ENCODE measurements around the gene LRRC41. TPM values are rescaled to one million over a fixed set of nuclear protein-coding genes. Genes with fewer than 3 reads are reported as not detected.
"Not testable (repeated sequence)": the region's sequence is repeated elsewhere in the genome, so short reads cannot be mapped to it uniquely, and the experiment has no call there.

LRRC41 gene
- total RNA-seq, 1 donor from 2014 or later = 60.2 TPM

DNA sequence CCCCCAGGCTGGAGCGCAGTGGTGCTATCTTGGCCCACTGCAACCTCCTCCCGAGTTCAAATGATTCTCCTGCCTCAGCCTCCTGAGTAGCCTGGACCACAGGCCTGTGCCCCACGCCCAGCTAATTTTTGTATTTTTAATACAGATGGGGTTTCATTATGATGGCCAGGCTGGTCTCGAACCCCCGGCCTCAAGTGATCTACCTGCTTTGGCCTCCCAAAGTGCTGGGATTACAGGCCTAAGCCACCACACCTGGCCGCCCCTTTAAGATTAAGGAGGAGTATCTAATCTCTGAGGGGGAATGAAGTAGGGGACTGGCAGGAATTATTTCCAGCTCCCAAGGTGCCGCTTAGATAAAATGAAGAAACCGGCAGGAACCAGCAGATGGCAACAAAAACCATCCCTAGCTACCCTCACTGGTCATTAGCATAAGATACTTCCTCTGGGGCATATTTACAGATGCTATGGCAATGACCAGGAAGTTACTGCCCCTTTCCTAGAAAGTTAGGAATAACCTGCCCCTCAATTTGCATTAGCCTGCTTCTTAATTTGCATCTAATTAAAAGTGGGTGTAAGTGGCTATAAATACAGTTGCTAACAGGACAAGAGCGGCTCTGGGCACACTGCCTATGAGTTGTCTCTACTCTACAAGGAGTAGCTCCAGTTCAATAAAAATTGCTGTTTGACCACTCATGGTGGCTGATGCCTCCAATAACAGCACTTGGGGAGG is 30.0 kb upstream of the LRRC41 start:
- ChIA-PET CTCF (interaction anchor here (0.6 to 2.5 kb wide), 8 partner anchors 9 to 89 kb away, joined by 3 to 35 read pairs (median 4); partner anchors contain the start of genes LRRC41 and UQCRH), POLR2A (interaction anchor here (0.6 to 3.0 kb wide), 9 partner anchors 8 to 88 kb away, joined by 3 to 19 read pairs (median 8); partner anchors contain the start of genes LRRC41 and UQCRH)
- Mint-ChIP-seq H3K9me3 (no peaks in the 10 kb centered on the region), H3K27ac (peak overlapping the region; percentile 89), H3K4me1 (peaks cover 39% of the 10 kb centered on the region), H3K4me3 (peak overlapping the region; percentile 19), H3K36me3 (ENCODE audit: low read depth) (peaks cover 4% of the 10 kb centered on the region), H3K27me3 (no peaks in the 10 kb centered on the region)
- ATAC-seq (ENCODE audit: low read depth) (peak; percentile 40), DNase-seq (no peak)
- intact Hi-C loops (cut with micrococcal nuclease) = loop anchor here (1.0 to 2.0 kb wide), 3 partner anchors 8 to 31 kb away; partner anchors contain the start of genes LRRC41 and UQCRH
- no peak for TF ChIP-seq CTCF (IDR thresholded peaks at IDR 0.05)

DNA sequence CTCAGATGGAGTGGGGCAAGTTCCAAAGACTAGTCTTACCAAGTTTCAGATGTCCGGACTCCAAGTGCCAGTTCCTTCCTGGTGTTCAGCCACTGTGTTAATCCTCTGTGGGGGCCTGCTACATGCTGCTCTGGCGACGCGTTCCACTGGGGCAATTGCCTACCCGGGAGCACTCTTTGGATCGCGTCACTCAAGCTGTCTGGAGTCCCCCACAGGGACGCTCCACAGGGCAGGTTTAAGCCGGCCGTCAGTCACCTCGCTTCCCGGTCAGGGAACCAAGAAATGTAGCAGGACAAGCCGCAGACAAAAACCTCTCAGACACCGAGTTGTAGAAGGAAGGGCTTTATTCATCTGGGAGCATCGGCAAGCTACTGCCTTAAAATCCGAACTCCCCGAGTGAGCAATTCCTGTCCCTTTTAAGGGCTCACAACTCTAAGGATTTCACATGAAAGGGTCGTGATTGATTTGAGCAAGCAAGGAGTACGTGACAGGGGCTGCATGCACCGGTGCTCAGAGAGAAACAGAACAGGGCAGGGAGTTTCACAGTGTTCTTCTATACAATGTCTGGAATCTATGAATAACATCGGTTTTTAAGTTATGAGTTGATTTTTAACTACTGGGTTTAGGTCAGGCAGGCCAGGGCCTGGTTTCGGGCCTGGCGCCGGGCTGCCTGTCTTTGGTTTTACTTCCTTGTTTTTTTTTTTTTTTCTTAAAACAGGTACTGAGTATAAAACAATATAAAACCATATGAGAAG is 28.5 kb upstream of the LRRC41 start:
- peak overlapping the region; percentile 89 for H3K27ac Mint-ChIP-seq
- H3K27me3 Mint-ChIP-seq; H3K9me3 Mint-ChIP-seq; H3K36me3 Mint-ChIP-seq (ENCODE audit: low read depth): not testable (repeated sequence)
- peak overlapping the region; percentile 83 for H3K4me3 Mint-ChIP-seq
- DNase-seq (peak; percentile 41), ATAC-seq (ENCODE audit: low read depth) (peak; percentile 62)
- POLR2A ChIA-PET = interaction anchor here (0.6 to 3.0 kb wide), 9 partner anchors 8 to 1126 kb away, joined by 3 to 19 read pairs (median 7); partner anchors contain the start of genes LRRC41, NSUN4 and UQCRH
- peaks cover 49% of the 10 kb centered on the region for H3K4me1 Mint-ChIP-seq
- CTCF ChIA-PET = interaction anchor here (1.4 to 2.5 kb wide), 2 partner anchors 13 to 15 kb away, joined by 4 to 35 read pairs; no protein-coding TSS in a partner anchor
- intact Hi-C loops (cut with micrococcal nuclease) = loop anchor here (1.0 to 2.0 kb wide), 2 partner anchors 8 to 29 kb away; partner anchors contain the start of genes LRRC41, NSUN4 and UQCRH

GRCh38 chr1:46330381-46330780 is 27.0 kb upstream of the LRRC41 start:
- Mint-ChIP-seq H3K4me1 (peaks cover 63% of the 10 kb centered on the region), H3K36me3 (ENCODE audit: low read depth) (peaks cover 13% of the 10 kb centered on the region), H3K4me3 (peak overlapping the region; percentile 83), H3K27ac (peak overlapping the region; percentile 89)
- H3K9me3 Mint-ChIP-seq; H3K27me3 Mint-ChIP-seq; ATAC-seq (ENCODE audit: low read depth); DNase-seq; intact Hi-C loops (cut with micrococcal nuclease); CTCF ChIA-PET; POLR2A ChIA-PET: not testable (repeated sequence)

- POLR2A ChIA-PET = interaction anchor here (0.6 kb wide), 1 partner anchor 10 kb away, joined by 6 read pairs; no protein-coding TSS in a partner anchor
- CTCF ChIA-PET; DNase-seq; H3K27me3 Mint-ChIP-seq; H3K9me3 Mint-ChIP-seq; intact Hi-C loops (cut with micrococcal nuclease); ATAC-seq (ENCODE audit: low read depth): not testable (repeated sequence)
- H3K36me3 Mint-ChIP-seq (ENCODE audit: low read depth) = peaks cover 17% of the 10 kb centered on the region
- H3K4me1 Mint-ChIP-seq = peaks cover 66% of the 10 kb centered on the region
- peak overlapping the region; percentile 53 for H3K27ac Mint-ChIP-seq
- peak overlapping the region; percentile 83 for H3K4me3 Mint-ChIP-seq
These were observed 26.4 kb upstream of the LRRC41 start for GRCh38 chr1:46329807-46330206.

DNA sequence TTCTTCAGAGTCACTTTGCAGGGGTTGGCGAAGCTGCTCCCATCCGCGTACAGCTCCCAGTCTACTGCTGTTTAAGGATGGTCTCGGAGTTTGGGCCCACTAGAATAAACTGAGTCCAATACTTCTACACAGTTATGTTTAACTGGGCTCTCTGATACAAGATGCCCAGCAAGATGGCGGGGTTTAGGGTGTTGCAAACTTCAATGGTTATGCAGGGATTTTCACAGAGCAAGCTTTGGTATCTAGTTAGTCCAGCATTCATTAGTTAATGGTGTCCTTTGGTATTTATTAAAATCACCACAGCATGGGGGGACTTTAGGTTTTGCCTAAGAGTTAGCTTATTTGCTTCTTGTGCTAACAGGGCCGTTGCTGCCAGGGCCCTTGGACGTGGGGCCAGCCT is 24.8 kb upstream of the LRRC41 start:
- ATAC-seq (ENCODE audit: low read depth); H3K9me3 Mint-ChIP-seq; H3K27me3 Mint-ChIP-seq; DNase-seq; intact Hi-C loops (cut with micrococcal nuclease); H3K4me3 Mint-ChIP-seq; CTCF ChIA-PET; H3K27ac Mint-ChIP-seq: not testable (repeated sequence)
- Mint-ChIP-seq H3K4me1 (peaks cover 60% of the 10 kb centered on the region), H3K36me3 (ENCODE audit: low read depth) (peaks cover 20% of the 10 kb centered on the region)
- POLR2A ChIA-PET = interaction anchor here (0.8 to 2.2 kb wide), 2 partner anchors 12 to 25 kb away, joined by 5 to 6 read pairs; partner anchors contain the start of genes LRRC41, NSUN4 and UQCRH

DNA sequence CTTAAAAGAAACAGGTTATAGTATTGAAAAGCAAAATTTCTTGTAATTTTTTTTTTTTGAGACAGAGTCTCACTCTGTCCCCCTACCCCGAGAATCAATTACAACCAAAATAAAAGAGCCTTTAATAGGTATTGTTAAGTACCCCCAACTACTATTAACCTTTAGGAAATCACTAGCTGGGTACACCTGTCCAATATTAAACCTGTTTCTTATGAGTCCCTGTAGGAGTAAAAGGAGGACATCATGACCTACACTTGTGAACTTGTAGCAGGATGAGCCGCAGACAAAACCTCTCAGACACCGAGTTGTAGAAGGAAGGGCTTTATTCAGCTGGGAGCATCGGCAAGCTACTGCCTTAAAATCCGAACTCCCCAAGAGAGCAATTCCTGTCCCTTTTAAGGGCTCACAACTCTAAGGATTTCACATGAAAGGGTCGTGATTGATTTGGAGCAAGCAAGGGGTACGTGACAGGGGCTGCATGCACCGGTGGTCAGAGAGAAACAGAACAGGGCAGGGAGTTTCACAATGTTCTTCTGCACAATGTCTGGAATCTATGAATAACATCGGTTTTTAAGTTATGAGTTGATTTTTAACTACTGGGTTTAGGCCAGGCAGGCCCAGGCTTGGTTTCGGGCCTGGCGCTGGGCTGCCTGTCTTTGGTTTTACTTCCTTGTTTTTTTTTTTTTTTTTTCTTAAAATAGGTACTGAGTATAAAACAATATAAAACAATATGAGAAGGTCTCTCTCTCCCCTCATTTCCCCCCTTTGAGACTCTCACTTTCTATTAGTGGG is 22.1 kb upstream of the LRRC41 start:
- H3K27me3 Mint-ChIP-seq, DNase-seq, H3K9me3 Mint-ChIP-seq: not testable (repeated sequence)
- intact Hi-C loops (cut with micrococcal nuclease) = loop anchor here (1.0 to 2.0 kb wide), 2 partner anchors 8 to 15 kb away; partner anchors contain the start of gene NSUN4
- ChIA-PET CTCF (interaction anchor here (1.6 kb wide), 1 partner anchor 22 kb away, joined by 4 read pairs; no protein-coding TSS in a partner anchor), POLR2A (interaction anchor here (0.6 to 2.1 kb wide), 4 partner anchors 8 to 279 kb away, joined by 3 to 14 read pairs (median 4); partner anchors contain the start of genes LRRC41, MKNK1 and UQCRH)
- ATAC-seq (ENCODE audit: low read depth) = peak; percentile 53
- Mint-ChIP-seq H3K36me3 (ENCODE audit: low read depth) (peaks cover 18% of the 10 kb centered on the region), H3K27ac (peak overlapping the region; percentile 92), H3K4me3 (peak overlapping the region; percentile 53), H3K4me1 (peaks cover 49% of the 10 kb centered on the region)

DNA sequence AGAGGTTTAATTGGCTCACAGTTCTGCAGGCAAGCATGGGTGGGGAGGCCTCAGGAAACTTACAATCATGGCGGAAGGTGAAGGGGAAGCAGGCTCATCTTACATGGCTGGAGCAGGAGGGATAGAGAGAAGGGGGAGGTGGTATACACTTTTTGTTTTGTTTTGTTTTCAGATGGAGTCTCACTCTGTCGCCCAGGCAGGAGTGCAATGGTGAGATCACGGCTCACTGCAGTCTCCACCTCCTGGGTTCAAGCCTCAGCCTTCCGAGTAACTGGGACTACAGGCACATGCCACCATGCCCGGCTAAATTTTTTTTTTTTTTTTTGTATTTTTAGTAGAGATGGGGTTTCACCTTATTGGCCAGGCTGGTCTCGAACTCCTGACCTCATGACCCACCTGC is 18.8 kb upstream of the LRRC41 start:
- intact Hi-C loops (cut with micrococcal nuclease); ATAC-seq (ENCODE audit: low read depth); H3K27me3 Mint-ChIP-seq; H3K4me3 Mint-ChIP-seq; DNase-seq; CTCF ChIA-PET; H3K27ac Mint-ChIP-seq; H3K9me3 Mint-ChIP-seq: not testable (repeated sequence)
- Mint-ChIP-seq H3K4me1 (peaks cover 35% of the 10 kb centered on the region), H3K36me3 (ENCODE audit: low read depth) (peaks cover 19% of the 10 kb centered on the region)
- POLR2A ChIA-PET = interaction anchor here (0.7 to 1.5 kb wide), 4 partner anchors 11 to 1689 kb away, joined by 4 to 8 read pairs (median 4); partner anchors contain the start of gene NSUN4

- DNase-seq; H3K9me3 Mint-ChIP-seq; CTCF ChIA-PET; H3K27ac Mint-ChIP-seq; H3K4me3 Mint-ChIP-seq; intact Hi-C loops (cut with micrococcal nuclease); ATAC-seq (ENCODE audit: low read depth); H3K27me3 Mint-ChIP-seq: not testable (repeated sequence)
- POLR2A ChIA-PET = interaction anchor here (1.5 kb wide), 1 partner anchor 13 kb away, joined by 8 read pairs; no protein-coding TSS in a partner anchor
- H3K4me1 Mint-ChIP-seq = peaks cover 18% of the 10 kb centered on the region
- peaks cover 25% of the 10 kb centered on the region for H3K36me3 Mint-ChIP-seq (ENCODE audit: low read depth)
These were observed 16.8 kb upstream of the LRRC41 start for GRCh38 chr1:46319960-46320914.

DNA sequence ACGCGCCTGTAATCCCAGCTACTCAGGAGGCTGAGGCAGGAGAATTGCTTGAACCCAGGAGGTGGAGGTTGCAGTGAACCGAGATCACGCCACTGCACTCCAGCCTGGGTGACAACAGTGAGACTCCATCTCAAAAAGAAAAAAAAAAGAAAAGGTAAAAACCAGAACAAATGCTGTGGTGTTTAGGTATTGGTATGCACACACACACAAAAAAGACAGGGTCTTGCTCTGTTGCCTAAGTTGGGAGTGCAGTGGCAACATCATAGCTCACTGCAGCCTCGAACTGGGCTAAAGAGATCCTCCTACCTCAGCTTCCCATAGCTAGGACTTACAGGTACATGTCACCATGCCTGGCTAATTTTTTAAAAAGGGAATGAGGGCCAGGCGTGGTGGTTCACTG is 15.9 kb upstream of the LRRC41 start:
- Mint-ChIP-seq H3K36me3 (ENCODE audit: low read depth) (peaks cover 30% of the 10 kb centered on the region), H3K4me1 (peaks cover 16% of the 10 kb centered on the region)
- ATAC-seq (ENCODE audit: low read depth); POLR2A ChIA-PET; DNase-seq; intact Hi-C loops (cut with micrococcal nuclease); H3K27ac Mint-ChIP-seq; H3K4me3 Mint-ChIP-seq; CTCF ChIA-PET; H3K9me3 Mint-ChIP-seq; H3K27me3 Mint-ChIP-seq: not testable (repeated sequence)
